Measurements from ENCODE around the gene DUOXA1. TPM values are rescaled to one million over a fixed set of nuclear protein-coding genes. Genes with fewer than 3 reads are reported as not detected.

The DUOXA1 gene
- total and polyA plus RNA-seq, 2 donors (not counting 1 experiment from before 2014, with no cell fraction given), result not detected

DNA sequence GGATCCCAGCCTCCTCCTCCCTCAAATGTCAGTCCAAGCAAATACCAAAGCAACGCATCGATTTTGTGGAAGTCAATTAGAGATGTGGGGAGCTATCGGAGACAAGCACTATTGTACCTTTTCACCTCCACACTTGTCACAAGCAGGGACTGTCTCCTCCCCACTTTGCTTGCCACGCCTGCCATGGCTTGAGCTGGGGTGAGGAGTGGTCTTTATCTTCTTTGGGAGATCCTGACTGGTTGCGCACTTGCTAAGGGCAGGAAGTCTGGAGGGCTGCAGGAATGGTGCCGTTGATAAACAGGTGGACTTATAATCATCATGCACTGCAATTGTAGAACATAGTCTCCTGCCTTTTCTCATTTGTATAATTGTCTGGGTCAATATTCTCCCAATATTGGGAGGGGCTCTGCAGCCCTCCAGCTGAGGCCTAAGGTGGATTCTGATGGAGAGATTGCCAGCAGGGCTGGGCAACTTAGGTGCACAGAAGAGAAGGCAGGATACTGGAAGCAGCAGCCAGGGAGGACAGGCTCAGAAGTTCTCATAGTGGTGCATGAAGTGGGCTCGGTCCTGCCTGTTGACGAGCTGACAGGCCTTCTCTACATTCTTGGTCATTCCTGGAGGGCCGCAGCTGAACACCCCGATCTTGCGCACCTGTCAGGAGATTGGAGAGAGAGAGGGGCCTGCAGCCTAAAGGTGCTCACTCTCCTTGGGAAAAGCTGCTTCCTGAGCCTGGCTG, 35.9 kb downstream of the DUOXA1 start:
- no peaks in the 10 kb centered on the region for H3K4me1 ChIP-seq (ENCODE audit: control insufficient read depth, extremely low read depth, insufficient read depth, low read length)
- H3K4me2 ChIP-seq (ENCODE audit: extremely low read depth, insufficient read depth, low read length), result no peak overlapping the region
- H3K36me3 ChIP-seq (ENCODE audit: control insufficient read depth, insufficient read depth, low read length), result no peaks in the 10 kb centered on the region
- no peak overlapping the region for H3K27ac ChIP-seq (ENCODE audit: insufficient read depth, low read length)
- no peaks in the 10 kb centered on the region for H3K79me2 ChIP-seq (ENCODE audit: control insufficient read depth, insufficient read depth, low read length)
- peaks cover 3% of the 10 kb centered on the region for H3K27me3 ChIP-seq (ENCODE audit: control insufficient read depth, insufficient read depth, low read length)
- DNase-seq (ENCODE audit: low read depth in 2 of 2), result no peak
- no peaks in the 10 kb centered on the region for H3K9me3 ChIP-seq (ENCODE audit: control insufficient read depth, insufficient read depth, low read depth, low read length)
- no peak overlapping the region for H2AFZ ChIP-seq (ENCODE audit: low read length)
- H3K4me3 ChIP-seq (replicated peaks in 1 of 4; ENCODE audit: control extremely low read depth in 1 of 4, insufficient read depth in 1 of 4, low read depth in 3 of 4, low read length in 4 of 4), result no peak overlapping the region
- H4K20me1 ChIP-seq (ENCODE audit: control insufficient read depth, extremely low read depth, insufficient read depth, low read length), result no peaks in the 10 kb centered on the region
- H3K9ac ChIP-seq (ENCODE audit: insufficient read depth, low read length), result no peak overlapping the region
- TF ChIP-seq, protein P1, sequence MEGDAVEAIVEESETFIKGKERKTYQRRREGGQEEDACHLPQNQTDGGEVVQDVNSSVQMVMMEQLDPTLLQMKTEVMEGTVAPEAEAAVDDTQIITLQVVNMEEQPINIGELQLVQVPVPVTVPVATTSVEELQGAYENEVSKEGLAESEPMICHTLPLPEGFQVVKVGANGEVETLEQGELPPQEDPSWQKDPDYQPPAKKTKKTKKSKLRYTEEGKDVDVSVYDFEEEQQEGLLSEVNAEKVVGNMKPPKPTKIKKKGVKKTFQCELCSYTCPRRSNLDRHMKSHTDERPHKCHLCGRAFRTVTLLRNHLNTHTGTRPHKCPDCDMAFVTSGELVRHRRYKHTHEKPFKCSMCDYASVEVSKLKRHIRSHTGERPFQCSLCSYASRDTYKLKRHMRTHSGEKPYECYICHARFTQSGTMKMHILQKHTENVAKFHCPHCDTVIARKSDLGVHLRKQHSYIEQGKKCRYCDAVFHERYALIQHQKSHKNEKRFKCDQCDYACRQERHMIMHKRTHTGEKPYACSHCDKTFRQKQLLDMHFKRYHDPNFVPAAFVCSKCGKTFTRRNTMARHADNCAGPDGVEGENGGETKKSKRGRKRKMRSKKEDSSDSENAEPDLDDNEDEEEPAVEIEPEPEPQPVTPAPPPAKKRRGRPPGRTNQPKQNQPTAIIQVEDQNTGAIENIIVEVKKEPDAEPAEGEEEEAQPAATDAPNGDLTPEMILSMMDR (conservative IDR thresholded peaks at IDR 0.05 in 1 of 2, IDR thresholded peaks at IDR 0.05 in 1 of 2; ENCODE audit: low read depth in 1 of 2, low read length in 2 of 2), result no peak
- TF ChIP-seq EZH2 (IDR thresholded peaks at IDR 0.05; ENCODE audit: low read length, missing control alignments), result no peak

DNA sequence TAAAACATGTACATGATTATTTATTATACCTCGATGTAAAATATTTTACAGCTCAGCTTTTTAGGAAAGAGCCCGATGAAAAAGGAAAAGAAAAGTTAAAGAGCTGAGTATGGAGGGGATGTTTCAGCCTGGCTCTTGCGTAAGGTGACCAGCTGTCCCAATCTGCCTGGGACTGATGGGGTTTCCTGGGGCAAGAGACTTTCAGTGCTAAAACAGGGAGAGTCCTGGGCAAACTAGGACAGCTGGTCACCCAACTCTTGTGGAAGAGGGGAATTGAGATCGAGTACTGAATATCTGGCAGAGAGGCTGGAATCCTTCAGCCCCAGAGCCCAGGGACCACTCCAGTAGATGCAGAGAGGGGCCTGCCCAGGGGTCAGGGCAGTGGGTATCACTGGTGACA, 36.7 kb downstream of the DUOXA1 start:
- no peak for DNase-seq (ENCODE audit: low read depth in 2 of 2)
- Histone ChIP-seq H4K20me1 (ENCODE audit: control insufficient read depth, extremely low read depth, insufficient read depth, low read length) (no peaks in the 10 kb centered on the region), H3K27ac (ENCODE audit: insufficient read depth, low read length) (no peak overlapping the region), H3K9me3 (ENCODE audit: control insufficient read depth, insufficient read depth, low read depth, low read length) (no peaks in the 10 kb centered on the region), H3K4me3 (replicated peaks in 1 of 4; ENCODE audit: control extremely low read depth in 1 of 4, insufficient read depth in 1 of 4, low read depth in 3 of 4, low read length in 4 of 4) (no peak overlapping the region), H2AFZ (ENCODE audit: low read length) (no peak overlapping the region), H3K79me2 (ENCODE audit: control insufficient read depth, insufficient read depth, low read length) (no peaks in the 10 kb centered on the region), H3K4me2 (ENCODE audit: extremely low read depth, insufficient read depth, low read length) (no peak overlapping the region), H3K27me3 (ENCODE audit: control insufficient read depth, insufficient read depth, low read length) (peaks cover 3% of the 10 kb centered on the region), H3K36me3 (ENCODE audit: control insufficient read depth, insufficient read depth, low read length) (no peaks in the 10 kb centered on the region), H3K9ac (ENCODE audit: insufficient read depth, low read length) (no peak overlapping the region), H3K4me1 (ENCODE audit: control insufficient read depth, extremely low read depth, insufficient read depth, low read length) (no peaks in the 10 kb centered on the region)
- no peak for TF ChIP-seq EZH2 (IDR thresholded peaks at IDR 0.05; ENCODE audit: low read length, missing control alignments)
- TF ChIP-seq, protein P1 (conservative IDR thresholded peaks at IDR 0.05 in 1 of 2, IDR thresholded peaks at IDR 0.05 in 1 of 2; ENCODE audit: low read depth in 1 of 2, low read length in 2 of 2), result no peak

DNA sequence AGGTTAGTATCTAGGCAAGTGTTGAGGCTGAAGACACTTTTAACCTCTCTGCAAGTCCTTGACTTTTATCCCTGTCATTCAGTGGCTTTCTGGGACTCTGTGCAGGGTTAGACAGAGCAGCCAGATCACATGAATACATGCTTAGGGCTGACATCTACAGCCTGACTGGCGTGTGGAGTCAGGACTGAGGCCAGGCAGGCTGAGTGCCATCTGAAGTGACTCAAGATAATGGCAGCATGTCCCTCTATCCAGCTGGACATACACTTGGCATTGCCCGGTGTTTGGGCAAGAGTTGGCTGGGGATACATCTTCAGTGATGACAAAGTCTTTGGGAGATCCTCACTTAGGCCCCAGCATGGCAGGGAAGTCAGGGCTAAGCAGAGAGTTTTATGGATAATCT, 38.1 kb downstream of the DUOXA1 start:
- no peak overlapping the region for H3K27ac ChIP-seq (ENCODE audit: insufficient read depth, low read length)
- no peaks in the 10 kb centered on the region for H3K4me1 ChIP-seq (ENCODE audit: control insufficient read depth, extremely low read depth, insufficient read depth, low read length)
- no peak overlapping the region for H3K4me3 ChIP-seq (replicated peaks in 1 of 4; ENCODE audit: control extremely low read depth in 1 of 4, insufficient read depth in 1 of 4, low read depth in 3 of 4, low read length in 4 of 4)
- H3K9me3 ChIP-seq (ENCODE audit: control insufficient read depth, insufficient read depth, low read depth, low read length), result no peaks in the 10 kb centered on the region
- peaks cover 5% of the 10 kb centered on the region for H3K27me3 ChIP-seq (ENCODE audit: control insufficient read depth, insufficient read depth, low read length)
- no peak for TF ChIP-seq EZH2 (IDR thresholded peaks at IDR 0.05; ENCODE audit: low read length, missing control alignments)
- TF ChIP-seq, protein P1 (conservative IDR thresholded peaks at IDR 0.05 in 1 of 2, IDR thresholded peaks at IDR 0.05 in 1 of 2; ENCODE audit: low read depth in 1 of 2, low read length in 2 of 2), result no peak
- DNase-seq (ENCODE audit: low read depth in 2 of 2), result no peak
- no peaks in the 10 kb centered on the region for H4K20me1 ChIP-seq (ENCODE audit: control insufficient read depth, extremely low read depth, insufficient read depth, low read length)
- H3K4me2 ChIP-seq (ENCODE audit: extremely low read depth, insufficient read depth, low read length), result no peak overlapping the region
- H3K79me2 ChIP-seq (ENCODE audit: control insufficient read depth, insufficient read depth, low read length), result no peaks in the 10 kb centered on the region
- H3K9ac ChIP-seq (ENCODE audit: insufficient read depth, low read length), result no peak overlapping the region
- H3K36me3 ChIP-seq (ENCODE audit: control insufficient read depth, insufficient read depth, low read length), result no peaks in the 10 kb centered on the region
- H2AFZ ChIP-seq (ENCODE audit: low read length), result no peak overlapping the region
